Uterus (tissue), 2 donors: ENCODE measurements around the gene FCN1.

Experiments used
- CTCF ChIP-seq, 4 experiments: fragments of 200-600 bp in 2 of 4; fragments of 450-650 bp in 2 of 4; sonication (generic) in 2 of 4; IDR thresholded peaks; one replicate each; pipeline ENCODE4 v1.5.1; 2016 to 2019; ENCODE audit warnings: antibody characterized with exemption in 4 of 4, mild to moderate bottlenecking in 2 of 4, moderate library complexity in 1 of 4
- POLR2A ChIP-seq, 2 donors: fragments of 450-650 bp; IDR thresholded peaks; one replicate each; pipeline ENCODE4 v1.6.1; 2016; ENCODE audit warnings: antibody characterized with exemption in 2 of 2, mild to moderate bottlenecking in 1 of 2, moderate library complexity in 1 of 2

DNA sequence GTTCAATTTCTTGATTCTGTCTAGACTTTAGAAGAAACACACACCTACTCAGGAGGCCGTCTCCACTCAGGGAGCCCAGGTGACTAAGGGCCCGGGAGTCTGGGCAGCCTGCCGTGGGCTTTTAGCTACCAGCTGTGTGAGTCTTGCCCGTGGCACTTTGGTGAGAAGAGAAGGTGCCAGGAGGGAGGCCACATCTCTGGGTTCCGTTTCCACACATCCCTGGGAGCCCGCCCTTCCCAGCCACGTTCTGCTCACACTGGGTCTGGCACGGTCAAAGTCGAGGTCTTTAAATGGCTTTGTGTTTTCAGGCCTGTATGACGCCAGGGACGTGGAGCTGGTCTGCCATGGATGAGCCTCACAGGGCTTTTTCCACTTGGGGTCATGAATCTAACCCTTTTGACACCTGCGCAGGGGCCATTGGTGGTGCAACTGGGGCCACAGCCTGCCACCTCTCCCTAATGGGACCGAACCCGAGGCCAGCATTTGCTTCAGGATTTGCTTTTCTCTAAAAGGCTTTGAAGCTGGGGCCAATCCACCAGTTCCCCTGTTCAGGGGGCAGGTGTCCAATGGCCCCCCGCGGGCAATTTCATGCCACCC, 54.3 kb downstream of the FCN1 start:
- TF ChIP-seq CTCF (IDR thresholded peaks at IDR 0.05) (no peak), POLR2A (IDR thresholded peaks at IDR 0.05) (no peak)
